Activated CD8-positive, alpha-beta T cell treated with anti-CD3 and anti-CD28 coated beads for 36 hours (primary cell): Measurements from ENCODE around the gene ADGRL1. TPM values are rescaled to one million over a fixed set of nuclear protein-coding genes. Genes with fewer than 3 reads are reported as not detected.

Experiments used
- ATAC-seq: fragments of 200-7000 bp; cut with Tn5 transposase; one replicate; pipeline ENCODE4 v1.10.0; 2021; ENCODE audit warnings: mild to moderate bottlenecking, moderate library complexity
- CTCF ChIA-PET: fragments of 350-600 bp; sonication (Branson Sonifier 250); formaldehyde crosslinking; loops from one replicate; lab custom pipeline; 2021; ENCODE audit warnings: antibody characterized with exemption; lab: Charles Lee
- POLR2A ChIA-PET: fragments of 350-600 bp; sonication (Branson Sonifier 250); formaldehyde crosslinking; loops from one replicate; lab custom pipeline; 2021; ENCODE audit warnings: antibody characterized with exemption; lab: Charles Lee
- DNase-seq: peaks from one replicate; pipeline ENCODE4 v3.0.0-alpha.2; 2020
- H3K27ac Mint-ChIP-seq: one replicate; pipeline ENCODE4 v1.8.0; 2021; ENCODE audit warnings: mild to moderate bottlenecking, mixed read lengths
- H3K27me3 Mint-ChIP-seq: one replicate; pipeline ENCODE4 v1.8.0; 2021; ENCODE audit warnings: mixed read lengths
- H3K36me3 Mint-ChIP-seq: one replicate; pipeline ENCODE4 v1.8.0; 2021; ENCODE audit warnings: low read depth, mixed read lengths
- H3K4me1 Mint-ChIP-seq: one replicate; pipeline ENCODE4 v1.8.0; 2021; ENCODE audit warnings: low read depth, mixed read lengths
- H3K4me3 Mint-ChIP-seq: one replicate; pipeline ENCODE4 v1.8.0; 2021; ENCODE audit warnings: mild to moderate bottlenecking, moderate library complexity, mixed read lengths
- H3K9me3 Mint-ChIP-seq: one replicate; pipeline ENCODE4 v1.8.0; 2021; ENCODE audit warnings: mixed read lengths
- intact Hi-C: fragments of 100-400 bp; cut with micrococcal nuclease; formaldehyde crosslinking; loops from one replicate; pipeline ENCODE4 v1.10.0; 2022
- total RNA-seq, 2 experiments: library from RNA; stranded (reverse); gene quantifications; one replicate each; pipeline ENCODE4 v1.2.3, GENCODE V29; 2021
- TF ChIP-seq, protein P1 (sequence below): fragments of 200-600 bp; IDR thresholded peaks from one replicate; pipeline ENCODE4 v1.8.0; 2022; ENCODE audit warnings: antibody characterized with exemption, mild to moderate bottlenecking

ADGRL1 gene
- total RNA-seq, 2 experiments from 2014 or later: 11.8 to 14.5 TPM

DNA sequence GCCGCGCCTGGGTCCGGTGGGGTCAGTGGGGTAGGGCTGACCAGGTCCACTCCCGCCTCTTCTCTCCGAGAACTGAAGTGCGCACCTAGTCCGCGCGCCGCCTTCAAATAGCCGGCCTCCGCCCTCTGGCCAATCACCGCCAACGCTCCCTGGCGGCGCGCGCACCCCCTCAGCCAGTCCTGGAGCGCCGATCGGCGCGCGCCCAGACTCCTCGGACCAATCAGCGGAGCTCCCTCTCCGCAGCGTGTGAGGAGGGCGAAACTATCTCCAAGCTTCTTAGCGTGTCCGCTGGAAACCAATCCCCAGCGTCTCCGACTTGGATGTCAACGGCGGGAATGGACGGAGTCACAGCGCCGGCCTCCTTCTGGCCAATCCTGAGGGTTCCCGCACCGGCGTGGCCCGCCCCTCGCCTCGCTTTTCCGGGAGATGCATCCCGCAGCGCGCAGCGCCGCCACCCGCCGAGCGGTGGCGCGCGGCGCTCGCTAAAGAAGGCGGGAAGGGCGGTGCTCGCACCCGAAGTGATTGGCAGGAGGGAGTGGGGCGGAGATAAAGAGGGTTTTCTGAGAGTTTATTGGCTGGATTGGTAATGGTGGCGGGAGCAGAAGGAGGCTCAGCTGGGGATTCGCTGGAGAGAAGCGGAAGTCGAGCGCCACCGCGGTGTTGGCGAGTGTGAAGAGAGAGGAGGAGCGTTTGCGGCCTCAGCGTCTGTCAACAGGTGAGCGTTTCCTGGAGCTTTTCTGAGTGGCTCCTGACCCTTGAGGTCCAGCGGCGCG, 69.3 kb downstream of the ADGRL1 start, which contains the start of gene ASF1B:
TSS of gene ASF1B (minus strand) at position 81 of the 773 bp plus-strand sequence. CDS start 133 bp downstream, outside the sequence.
- Mint-ChIP-seq H3K9me3 (no peaks in the 10 kb centered on the region), H3K4me3 (peak within 1 kb of the TSS; percentile 95), H3K36me3 (peaks cover 19% of the 10 kb centered on the region), H3K4me1 (peaks cover 36% of the 10 kb centered on the region), H3K27ac (peak within 1 kb of the TSS; percentile 98), H3K27me3 (no peaks in the 10 kb centered on the region)
- ChIA-PET CTCF (interaction anchor here (0.7 to 3.2 kb wide), 60 partner anchors 9 to 405 kb away, joined by 3 to 44 read pairs (median 4); partner anchors contain the start of genes GIPC1, MISP3, PRKACA and PTGER1), POLR2A (interaction anchor here (0.6 to 2.0 kb wide), 18 partner anchors 9 to 296 kb away, joined by 3 to 8 read pairs (median 3); partner anchors contain the start of genes ADGRE5 and DDX39A)
- ATAC-seq (peak; percentile 83), DNase-seq (peak; percentile 99)
- TF ChIP-seq, protein P1, sequence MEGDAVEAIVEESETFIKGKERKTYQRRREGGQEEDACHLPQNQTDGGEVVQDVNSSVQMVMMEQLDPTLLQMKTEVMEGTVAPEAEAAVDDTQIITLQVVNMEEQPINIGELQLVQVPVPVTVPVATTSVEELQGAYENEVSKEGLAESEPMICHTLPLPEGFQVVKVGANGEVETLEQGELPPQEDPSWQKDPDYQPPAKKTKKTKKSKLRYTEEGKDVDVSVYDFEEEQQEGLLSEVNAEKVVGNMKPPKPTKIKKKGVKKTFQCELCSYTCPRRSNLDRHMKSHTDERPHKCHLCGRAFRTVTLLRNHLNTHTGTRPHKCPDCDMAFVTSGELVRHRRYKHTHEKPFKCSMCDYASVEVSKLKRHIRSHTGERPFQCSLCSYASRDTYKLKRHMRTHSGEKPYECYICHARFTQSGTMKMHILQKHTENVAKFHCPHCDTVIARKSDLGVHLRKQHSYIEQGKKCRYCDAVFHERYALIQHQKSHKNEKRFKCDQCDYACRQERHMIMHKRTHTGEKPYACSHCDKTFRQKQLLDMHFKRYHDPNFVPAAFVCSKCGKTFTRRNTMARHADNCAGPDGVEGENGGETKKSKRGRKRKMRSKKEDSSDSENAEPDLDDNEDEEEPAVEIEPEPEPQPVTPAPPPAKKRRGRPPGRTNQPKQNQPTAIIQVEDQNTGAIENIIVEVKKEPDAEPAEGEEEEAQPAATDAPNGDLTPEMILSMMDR: peak; percentile 67
- intact Hi-C loops: no loop called here

DNA sequence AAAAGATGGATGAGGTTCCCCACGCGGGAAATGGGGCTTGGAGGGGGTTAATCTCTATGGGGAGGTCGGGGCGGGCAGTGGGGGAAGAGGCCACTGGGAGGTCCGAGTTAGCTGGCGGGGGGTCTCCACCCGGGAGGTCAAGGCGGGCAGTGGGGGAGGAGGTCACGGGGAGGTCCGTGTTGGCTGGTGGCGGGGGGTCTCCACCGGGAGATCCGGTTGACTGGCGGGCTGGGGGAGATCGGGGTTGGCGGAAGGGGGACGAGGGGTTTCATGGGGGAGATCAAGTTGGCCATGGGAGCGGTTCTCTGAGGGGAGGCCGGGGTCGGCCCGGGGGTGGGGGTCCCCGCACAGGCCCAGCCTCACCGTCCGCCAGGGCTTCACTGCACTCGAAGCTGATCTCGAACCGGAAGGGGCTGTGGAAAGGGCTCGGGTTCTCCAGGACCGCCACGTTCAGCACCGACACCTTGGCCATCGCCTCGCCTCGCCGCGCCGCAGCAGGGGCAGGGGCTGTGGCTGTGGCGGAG, 69.9 kb downstream of the ADGRL1 start:
- ChIA-PET POLR2A (interaction anchor here (0.6 to 2.0 kb wide), 11 partner anchors 9 to 296 kb away, joined by 3 to 8 read pairs (median 4); partner anchors contain the start of gene RFX1), CTCF (interaction anchor here (0.7 to 3.2 kb wide), 54 partner anchors 8 to 404 kb away, joined by 3 to 44 read pairs (median 4); partner anchors contain the start of genes GIPC1, MISP3, PRKACA and PTGER1)
- Mint-ChIP-seq H3K27ac (peak overlapping the region; percentile 98), H3K27me3 (no peaks in the 10 kb centered on the region), H3K9me3 (no peaks in the 10 kb centered on the region), H3K36me3 (peaks cover 20% of the 10 kb centered on the region), H3K4me1 (peaks cover 31% of the 10 kb centered on the region), H3K4me3 (peak overlapping the region; percentile 95)
- ATAC-seq (peak; percentile 0), DNase-seq (no peak)
- TF ChIP-seq, protein P1: no peak
- intact Hi-C loops: no loop called here

DNA sequence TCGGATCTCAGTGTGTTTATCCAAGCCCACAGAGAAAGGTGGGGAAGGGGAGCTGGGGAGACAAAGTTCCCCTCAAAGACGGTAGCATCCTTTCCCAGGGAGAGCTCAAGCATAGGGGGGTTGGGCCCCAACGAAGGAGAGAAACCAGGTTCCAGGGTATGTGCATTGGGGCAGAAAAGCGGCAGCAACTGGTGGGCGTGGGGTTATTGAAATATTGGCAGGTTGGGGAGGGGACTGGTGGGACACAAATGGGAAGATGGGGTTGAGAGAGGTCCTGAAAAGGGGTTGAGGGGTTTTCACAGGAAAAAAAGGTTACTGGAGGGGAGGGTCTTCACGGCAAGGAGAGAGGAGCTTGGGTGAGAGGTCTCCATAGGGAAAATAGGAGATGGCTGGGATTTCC, 70.6 kb downstream of the ADGRL1 start:
- CTCF ChIA-PET: interaction anchor here (0.7 to 3.2 kb wide), 6 partner anchors 20 to 254 kb away, joined by 3 to 44 read pairs (median 3); partner anchors contain the start of genes C19orf67 and PRKACA
- intact Hi-C loops: no loop called here
- no peaks in the 10 kb centered on the region for H3K9me3 Mint-ChIP-seq

DNA sequence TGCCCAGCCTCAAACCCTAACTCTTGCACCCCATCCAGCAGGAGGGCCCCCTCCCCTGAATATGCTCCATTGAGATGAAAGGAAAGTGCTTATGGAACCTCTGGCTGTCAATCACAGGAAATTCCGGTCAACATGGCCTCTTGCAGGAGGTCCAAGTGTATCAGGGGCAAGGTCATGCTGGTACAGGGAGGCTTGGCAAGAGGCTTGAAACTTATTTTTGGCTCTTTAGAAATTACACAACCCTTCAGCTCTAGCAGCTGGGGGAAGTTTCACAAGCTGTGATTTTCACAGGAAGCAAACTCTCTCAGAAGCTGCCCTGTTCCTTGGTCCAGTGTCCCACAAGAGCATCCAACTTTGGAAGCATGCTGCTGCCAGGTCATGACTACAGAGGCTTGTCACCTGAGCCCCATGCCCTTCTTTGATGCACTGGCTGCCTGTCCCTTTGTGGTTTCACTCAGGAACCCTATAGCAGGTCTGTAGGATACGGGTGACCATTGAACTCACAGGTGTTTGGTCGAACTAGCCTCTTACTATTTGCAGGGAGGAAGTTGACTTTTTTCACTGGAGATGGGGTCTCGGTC, 78.0 kb downstream of the ADGRL1 start:
- H3K27ac Mint-ChIP-seq: no peak overlapping the region
- TF ChIP-seq, protein P1: no peak
- H3K4me3 Mint-ChIP-seq: no peak overlapping the region
- POLR2A ChIA-PET: interaction anchor here (1.8 kb wide), 1 partner anchor 9 kb away, joined by 6 read pairs; no protein-coding TSS in a partner anchor
- ATAC-seq (no peak), DNase-seq (no peak)
- peaks cover 29% of the 10 kb centered on the region for H3K36me3 Mint-ChIP-seq
- no peaks in the 10 kb centered on the region for H3K27me3 Mint-ChIP-seq
- CTCF ChIA-PET: interaction anchor here (1.4 to 2.6 kb wide), 2 partner anchors 9 to 13 kb away, joined by 4 to 9 read pairs; partner anchors contain the start of gene ASF1B
- H3K4me1 Mint-ChIP-seq: no peaks in the 10 kb centered on the region
- intact Hi-C loops: no loop called here
- no peaks in the 10 kb centered on the region for H3K9me3 Mint-ChIP-seq

More for the DNA sequence above, 70.6 kb downstream of the ADGRL1 start:
- POLR2A ChIA-PET: interaction anchor here (0.8 to 2.0 kb wide), 5 partner anchors 10 to 63 kb away, joined by 3 to 8 read pairs (median 4); no protein-coding TSS in a partner anchor
- no peak for DNase-seq
- no peaks in the 10 kb centered on the region for H3K27me3 Mint-ChIP-seq
- ATAC-seq: no peak
- H3K4me3 Mint-ChIP-seq: peak overlapping the region; percentile 95
- H3K36me3 Mint-ChIP-seq: peaks cover 18% of the 10 kb centered on the region
- peaks cover 29% of the 10 kb centered on the region for H3K4me1 Mint-ChIP-seq
- H3K27ac Mint-ChIP-seq: peak overlapping the region; percentile 58
- TF ChIP-seq, protein P1: no peak
